Stomach (tissue), 19 donors: ENCODE data around the gene FAU. TPM values are rescaled to one million over a fixed set of nuclear protein-coding genes. Genes with fewer than 3 reads are reported as not detected.

Experiments used
- DNase-seq, 2 donors: peaks; one replicate each; pipeline versions ENCODE4 v3.0.0 to v3.0.0-alpha.2; 2013 to 2019
- H3K27ac ChIP-seq, 5 donors: fragments of 200-600 bp in 4 of 5; sonication (generic) in 4 of 5; one replicate each; pipeline ENCODE4 v1.5.1; 2013 to 2019; ENCODE audit warnings: mild to moderate bottlenecking in 1 of 5, moderate library complexity in 1 of 5
- H3K27me3 ChIP-seq, 3 donors: fragments of 200-600 bp; sonication (generic); one replicate each; pipeline ENCODE4 v1.5.1; 2017 to 2019; ENCODE audit warnings: mixed run types in 1 of 3
- H3K36me3 ChIP-seq, 4 donors: fragments of 200-600 bp; sonication (generic); 1 replicate in 3 of 4; 2 replicates in 1 of 4; pipeline ENCODE4 v1.5.1; 2016 to 2019
- H3K4me1 ChIP-seq, 4 donors: fragments of 200-600 bp; sonication (generic); one replicate each; pipeline ENCODE4 v1.5.1; 2016 to 2019
- H3K4me3 ChIP-seq, 4 donors: fragments of 200-600 bp; sonication (generic) in 3 of 4; one replicate each; pipeline ENCODE4 v1.5.1; 2016 to 2019; ENCODE audit warnings: mild to moderate bottlenecking in 1 of 4
- H3K9me3 ChIP-seq, 4 donors: fragments of 200-600 bp; sonication (generic); one replicate each; pipeline ENCODE4 v1.5.1; 2016 to 2019
- EP300 ChIP-seq: sonication (generic); formaldehyde crosslinking; IDR thresholded peaks from one replicate; pipeline ENCODE4 v1.6.1; 2017; ENCODE audit warnings: antibody characterized with exemption
- POLR2A ChIP-seq, 4 donors: fragments of 450-650 bp; IDR thresholded peaks; one replicate each; pipeline ENCODE4 v1.6.1; 2016; ENCODE audit warnings: antibody characterized with exemption in 4 of 4, control low read depth in 2 of 4, mild to moderate bottlenecking in 1 of 4, moderate library complexity in 1 of 4
- POLR2AphosphoS5 ChIP-seq, 3 donors: sonication (generic); formaldehyde crosslinking; IDR thresholded peaks; one replicate each; pipeline ENCODE4 v1.6.1; 2016; ENCODE audit warnings: antibody characterized with exemption in 3 of 3
- WGBS, 5 donors: extraction: QIAGEN DNeasy Blood & Tissue Kit in 3 of 5; methylation state at CpG; one replicate each; pipeline versions ENCODE4 v1.1.5 to v1.1.7; 2013 to 2018; 5-methylcytosine and 5-hydroxymethylcytosine counted together
- intact Hi-C: fragments of 100-400 bp; cut with DNase I; formaldehyde crosslinking; loops from one replicate; pipeline ENCODE4 v1.15.1; 2023; ENCODE audit warnings: low total_unique reads
- long read RNA-seq, 10 donors: transcript quantifications; one replicate each; lab custom pipeline, GENCODE V29; 2026
- polyA plus RNA-seq, 3 donors: library from polyadenylated mRNA; stranded (reverse); fragments of 200-250 nt; gene quantifications; one replicate each; pipeline ENCODE4 v1.2.3, GENCODE V29; 2013
- total RNA-seq, 5 donors: library from RNA; depleted of rRNA; stranded (reverse); fragments of >200 nt; gene quantifications; one replicate each; pipeline versions ENCODE4 v1.1.0 to v1.2.3, GENCODE V29; 2014 to 2016
- TF ChIP-seq, protein P1 (sequence below), 7 experiments: fragments of 450-650 bp in 4 of 7; fragments of 200-600 bp in 3 of 7; sonication (generic) in 3 of 7; IDR thresholded peaks; one replicate each; pipeline ENCODE4 v1.5.1; 2016 to 2019; ENCODE audit warnings: antibody characterized with exemption in 7 of 7, control low read depth in 2 of 7, mild to moderate bottlenecking in 1 of 7
- donor health status: healthy with polysubstance abuse.
- donor health status: Bipolar disorder and iron deficiency.
- donor health status: healthy.

Gene FAU
- total RNA-seq (1,000 to 10,000 TPM in 1 of 5 donors, 100 to 1,000 TPM in 4; 456 to 1,872 (median 566) TPM), polyA plus RNA-seq (1,000 to 10,000 TPM; 1,111 to 1,352 (median 1,208) TPM)
- long read RNA-seq, donor 1, transcript FAU-207 (5 exons, 847 nt) = major isoform, 196 of 297 reads
- long read RNA-seq, donor 1, transcript FAU-209 (4 exons, 697 nt) = minor isoform, 30 of 297 reads
- long read RNA-seq, donor 1, transcript FAU-208 (1 exons, 1,484 nt) = minor isoform, 11 of 297 reads
- long read RNA-seq, donor 1, partial matches to known transcripts = 39 of 297 reads
- long read RNA-seq, donor 1, other reads (novel, unspliced or antisense) = 17 of 297 reads
- long read RNA-seq, donor 2, transcript FAU-209 (4 exons, 697 nt) = minor isoform, 28 of 284 reads
- long read RNA-seq, donor 2, transcript FAU-207 (5 exons, 847 nt) = major isoform, 213 of 284 reads
- long read RNA-seq, donor 2, transcript FAU-208 (1 exons, 1,484 nt) = minor isoform, 6 of 284 reads
- long read RNA-seq, donor 2, partial matches to known transcripts = 20 of 284 reads
- long read RNA-seq, donor 2, other reads (novel, unspliced or antisense) = 15 of 284 reads
- long read RNA-seq, donor 3, transcript FAU-207 (5 exons, 847 nt) = major isoform, 273 of 361 reads
- long read RNA-seq, donor 3, transcript FAU-209 (4 exons, 697 nt) = minor isoform, 27 of 361 reads
- long read RNA-seq, donor 3, transcript FAU-208 (1 exons, 1,484 nt) = minor isoform, 11 of 361 reads
- long read RNA-seq, donor 3, partial matches to known transcripts = 22 of 361 reads
- long read RNA-seq, donor 3, other reads (novel, unspliced or antisense) = 25 of 361 reads
- long read RNA-seq, donor 4, transcript FAU-207 (5 exons, 847 nt) = major isoform, 48 of 54 reads
- long read RNA-seq, donor 4, partial matches to known transcripts = 0 of 54 reads
- long read RNA-seq, donor 4, other reads (novel, unspliced or antisense) = 0 of 54 reads
- long read RNA-seq, donor 5, transcript FAU-202 (3 exons, 533 nt) = minor isoform, 12 of 598 reads
- long read RNA-seq, donor 5, transcript FAU-209 (4 exons, 697 nt) = minor isoform, 27 of 598 reads
- long read RNA-seq, donor 5, transcript FAU-208 (1 exons, 1,484 nt) = minor isoform, 21 of 598 reads
- long read RNA-seq, donor 5, transcript FAU-207 (5 exons, 847 nt) = major isoform, 440 of 598 reads
- long read RNA-seq, donor 5, partial matches to known transcripts = 45 of 598 reads
- long read RNA-seq, donor 5, other reads (novel, unspliced or antisense) = 52 of 598 reads
- long read RNA-seq, donor 6, transcript FAU-208 (1 exons, 1,484 nt) = minor isoform, 22 of 1,015 reads
- long read RNA-seq, donor 6, transcript FAU-207 (5 exons, 847 nt) = major isoform, 714 of 1,015 reads
- long read RNA-seq, donor 6, transcript FAU-202 (3 exons, 533 nt) = minor isoform, 9 of 1,015 reads
- long read RNA-seq, donor 6, transcript FAU-209 (4 exons, 697 nt) = minor isoform, 102 of 1,015 reads
- long read RNA-seq, donor 6, partial matches to known transcripts = 85 of 1,015 reads
- long read RNA-seq, donor 6, other reads (novel, unspliced or antisense) = 81 of 1,015 reads
- long read RNA-seq, donor 7, transcript FAU-202 (3 exons, 533 nt) = minor isoform, 11 of 871 reads
- long read RNA-seq, donor 7, transcript FAU-208 (1 exons, 1,484 nt) = minor isoform, 24 of 871 reads
- long read RNA-seq, donor 7, transcript FAU-207 (5 exons, 847 nt) = major isoform, 659 of 871 reads
- long read RNA-seq, donor 7, transcript FAU-209 (4 exons, 697 nt) = minor isoform, 48 of 871 reads
- long read RNA-seq, donor 7, partial matches to known transcripts = 80 of 871 reads
- long read RNA-seq, donor 7, other reads (novel, unspliced or antisense) = 48 of 871 reads
- long read RNA-seq, donor 8, transcript FAU-202 (3 exons, 533 nt) = minor isoform, 9 of 637 reads
- long read RNA-seq, donor 8, transcript FAU-208 (1 exons, 1,484 nt) = minor isoform, 15 of 637 reads
- long read RNA-seq, donor 8, transcript FAU-207 (5 exons, 847 nt) = major isoform, 488 of 637 reads
- long read RNA-seq, donor 8, transcript FAU-209 (4 exons, 697 nt) = minor isoform, 37 of 637 reads
- long read RNA-seq, donor 8, partial matches to known transcripts = 49 of 637 reads
- long read RNA-seq, donor 8, other reads (novel, unspliced or antisense) = 38 of 637 reads
- long read RNA-seq, donor 9, transcript FAU-208 (1 exons, 1,484 nt) = minor isoform, 38 of 669 reads
- long read RNA-seq, donor 9, transcript FAU-209 (4 exons, 697 nt) = minor isoform, 30 of 669 reads
- long read RNA-seq, donor 9, transcript FAU-207 (5 exons, 847 nt) = major isoform, 439 of 669 reads
- long read RNA-seq, donor 9, transcript FAU-202 (3 exons, 533 nt) = minor isoform, 17 of 669 reads
- long read RNA-seq, donor 9, partial matches to known transcripts = 103 of 669 reads
- long read RNA-seq, donor 9, other reads (novel, unspliced or antisense) = 38 of 669 reads
- long read RNA-seq, donor 10, transcript FAU-209 (4 exons, 697 nt) = minor isoform, 29 of 243 reads
- long read RNA-seq, donor 10, transcript FAU-207 (5 exons, 847 nt) = major isoform, 190 of 243 reads
- long read RNA-seq, donor 10, partial matches to known transcripts = 7 of 243 reads
- long read RNA-seq, donor 10, other reads (novel, unspliced or antisense) = 12 of 243 reads

DNA sequence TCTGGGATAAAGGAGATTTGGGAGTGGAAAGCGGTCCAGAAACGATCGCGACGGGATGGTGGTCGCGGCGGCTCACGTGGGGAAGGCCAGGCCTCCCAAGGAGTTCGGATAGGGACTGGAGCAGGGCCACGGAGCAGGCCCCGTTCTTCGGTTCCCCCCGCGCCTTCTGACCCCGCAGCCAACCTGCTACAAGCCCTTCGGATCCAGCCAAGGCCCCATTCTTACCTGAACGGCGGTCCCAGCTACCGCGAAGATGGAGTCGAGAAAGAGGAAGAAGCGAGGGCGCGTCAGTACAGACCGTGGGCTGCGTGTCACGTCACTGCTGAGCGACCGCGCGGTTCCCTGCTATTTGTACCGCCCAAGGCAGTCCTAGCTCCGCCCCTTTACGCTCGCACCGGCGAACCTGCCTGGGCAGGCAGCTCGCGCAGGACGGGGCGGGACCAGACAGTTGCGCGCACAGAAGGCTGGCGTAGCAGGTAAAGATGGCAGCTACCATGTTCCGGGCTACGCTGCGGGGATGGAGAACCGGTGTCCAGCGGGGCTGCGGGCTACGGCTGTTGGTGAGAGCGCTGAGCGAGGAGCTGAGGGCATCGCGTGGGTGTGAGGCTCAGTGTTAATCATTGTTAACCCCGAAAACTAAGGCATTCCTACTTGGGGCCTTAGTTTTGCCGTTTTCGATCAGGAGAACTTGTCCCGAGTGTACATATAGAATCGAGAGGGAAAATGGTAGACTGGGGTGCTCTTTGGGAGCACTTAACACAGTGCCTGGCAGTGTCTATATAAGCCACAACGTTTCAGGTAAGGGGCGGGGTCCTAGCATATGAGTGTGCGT, at the start of gene FAU, which contains the start of gene MRPL49:
TSS of gene FAU (minus strand) at position 270 of the 832 bp plus-strand sequence. CDS start 321 bp downstream, outside the sequence.
TSS of gene MRPL49 (plus strand) at position 457 of the 832 bp plus-strand sequence. CDS start at position 483, 26 bp downstream.
- Histone ChIP-seq H3K9me3 (no peaks in the 10 kb centered on the region), H3K36me3 (peaks cover 48 to 64% (median 60%) of the 10 kb centered on the region in 4 donors), H3K4me3 (peak within 1 kb of the TSS; percentile 67 to 93 (median 74)), H3K27ac (peak within 1 kb of the TSS; percentile 93 to 96 (median 95)), H3K27me3 (no peaks in the 10 kb centered on the region), H3K4me1 (peaks cover 14 to 71% (median 43%) of the 10 kb centered on the region in 4 donors)
- WGBS, 5 donors = 0 to 1% (median 0%) methylated on average over 48 to 64 of the region's 64 CpGs
- peak in 2 of 4 donors; percentile 79 to 94 for TF ChIP-seq POLR2A (IDR thresholded peaks at IDR 0.05)
- peak; percentile 98 to 100 (median 99) for TF ChIP-seq POLR2AphosphoS5 (IDR thresholded peaks at IDR 0.05)
- TF ChIP-seq, protein P1, sequence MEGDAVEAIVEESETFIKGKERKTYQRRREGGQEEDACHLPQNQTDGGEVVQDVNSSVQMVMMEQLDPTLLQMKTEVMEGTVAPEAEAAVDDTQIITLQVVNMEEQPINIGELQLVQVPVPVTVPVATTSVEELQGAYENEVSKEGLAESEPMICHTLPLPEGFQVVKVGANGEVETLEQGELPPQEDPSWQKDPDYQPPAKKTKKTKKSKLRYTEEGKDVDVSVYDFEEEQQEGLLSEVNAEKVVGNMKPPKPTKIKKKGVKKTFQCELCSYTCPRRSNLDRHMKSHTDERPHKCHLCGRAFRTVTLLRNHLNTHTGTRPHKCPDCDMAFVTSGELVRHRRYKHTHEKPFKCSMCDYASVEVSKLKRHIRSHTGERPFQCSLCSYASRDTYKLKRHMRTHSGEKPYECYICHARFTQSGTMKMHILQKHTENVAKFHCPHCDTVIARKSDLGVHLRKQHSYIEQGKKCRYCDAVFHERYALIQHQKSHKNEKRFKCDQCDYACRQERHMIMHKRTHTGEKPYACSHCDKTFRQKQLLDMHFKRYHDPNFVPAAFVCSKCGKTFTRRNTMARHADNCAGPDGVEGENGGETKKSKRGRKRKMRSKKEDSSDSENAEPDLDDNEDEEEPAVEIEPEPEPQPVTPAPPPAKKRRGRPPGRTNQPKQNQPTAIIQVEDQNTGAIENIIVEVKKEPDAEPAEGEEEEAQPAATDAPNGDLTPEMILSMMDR (IDR thresholded peaks at IDR 0.05) = peak in 1 of 7 experiments; percentile 25
- no peak for TF ChIP-seq EP300
- DNase-seq = peak; percentile 99 to 100
- intact Hi-C loops = loop anchor here (10.0 kb wide), 1 partner anchor 53 kb away; the partner anchor contains the start of gene SPDYC

DNA sequence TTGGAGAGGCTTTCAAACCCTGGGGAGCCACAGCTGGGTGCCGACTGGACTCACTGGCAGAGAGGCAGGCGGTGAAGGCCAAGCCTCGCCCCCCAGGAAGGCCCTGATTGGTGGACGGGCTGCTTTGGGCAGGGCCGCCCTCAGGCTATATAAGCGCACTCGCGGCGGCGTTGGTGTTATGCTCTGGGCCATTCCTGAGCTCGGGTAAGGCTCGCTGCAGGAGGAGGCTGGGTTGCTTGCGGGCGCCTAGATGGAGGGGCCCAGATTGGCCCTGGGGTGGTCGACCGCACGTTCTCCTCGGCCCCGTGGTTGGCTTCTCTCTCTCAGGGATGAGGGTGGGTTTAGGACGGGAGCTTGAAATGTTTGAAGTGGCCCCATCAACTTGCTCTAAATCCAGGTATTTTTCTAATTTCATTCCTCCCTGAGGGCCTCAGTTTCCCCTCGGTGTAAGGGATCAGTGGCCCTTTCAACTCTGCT, 48.2 kb upstream of the FAU start, which contains the start of gene SPDYC:
TSS of gene SPDYC (plus strand) at position 176 of the 477 bp plus-strand sequence. CDS start 1,125 bp downstream, outside the sequence.
- TF ChIP-seq, protein P1 (IDR thresholded peaks at IDR 0.05) = no peak
- peaks cover 0 to 7% (median 3%) of the 10 kb centered on the region in 4 donors for H3K4me1 ChIP-seq
- intact Hi-C loops = loop anchor here (10.0 kb wide), 1 partner anchor 45 kb away; the partner anchor contains the start of genes FAU and MRPL49
- no peak for DNase-seq
- no peak within 1 kb of the TSS for H3K4me3 ChIP-seq
- no peaks in the 10 kb centered on the region for H3K9me3 ChIP-seq
- 89 to 95% (median 94%) methylated on average over 14 to 21 of the region's 21 CpGs for WGBS, 5 donors
- no peaks in the 10 kb centered on the region for H3K36me3 ChIP-seq
- H3K27me3 ChIP-seq = no peaks in the 10 kb centered on the region
- no peak within 1 kb of the TSS for H3K27ac ChIP-seq
